ENCODE measurements around the gene MTM1.
A peak's percentile ranks its signal among the peaks of the same experiment; 100 is the strongest.

- TF ChIP-seq POLR2AphosphoS5 (IDR thresholded peaks at IDR 0.05) (peak in 2 of 3 donors; percentile 22 to 34), POLR2A (IDR thresholded peaks at IDR 0.05) (peak; percentile 19), CTCF (IDR thresholded peaks at IDR 0.05) (no peak)
Observed at GRCh38 chrX:150570512-150570911, 2.1 kb downstream of the MTM1 start.
